CD14-positive monocyte (primary cell): ENCODE measurements around the gene PEAK1. TPM values are rescaled to one million over a fixed set of nuclear protein-coding genes. Genes with fewer than 3 reads are reported as not detected.

Experiments
- DNase-seq, 3 donors: peaks; one replicate each; pipeline ENCODE4 v3.0.0-alpha.2; 2011 to 2022
- H2AFZ ChIP-seq: 2 replicates; pipeline ENCODE4 v1.6.0; 2012; ENCODE audit warnings: mild to moderate bottlenecking, low read depth, low read length, inconsistent platforms; ENCODE audit not compliant: insufficient read depth, poor library complexity, severe bottlenecking
- H3K27ac ChIP-seq, 2 donors: 1 replicate in 1 of 2; 2 replicates in 1 of 2; pipeline ENCODE4 v1.5.1; 2012 to 2013; ENCODE audit warnings: low read length in 2 of 2, control low read depth in 1 of 2, inconsistent platforms in 1 of 2, low read depth in 1 of 2, mild to moderate bottlenecking in 1 of 2
- H3K27me3 ChIP-seq, 2 donors: one replicate each; pipeline versions ENCODE4 v1.6.0 to v1.6.1; 2011 to 2013; ENCODE audit warnings: low read length in 2 of 2; ENCODE audit not compliant: control insufficient read depth in 2 of 2, insufficient read depth in 2 of 2
- H3K36me3 ChIP-seq, 2 donors: replicated peaks in 1 of 2; 1 replicate in 1 of 2; 2 replicates in 1 of 2; pipeline versions ENCODE4 v1.5.1 to v1.6.1; 2012 to 2013; ENCODE audit warnings: low read length in 2 of 2, control low read depth in 1 of 2, inconsistent platforms in 1 of 2, mild to moderate bottlenecking in 1 of 2; ENCODE audit not compliant: insufficient read depth in 2 of 2, control insufficient read depth in 1 of 2
- H3K4me1 ChIP-seq, 2 donors: 1 replicate in 1 of 2; 2 replicates in 1 of 2; pipeline versions ENCODE4 v1.5.1 to v1.6.1; 2012 to 2013; ENCODE audit warnings: low read length in 2 of 2, control low read depth in 1 of 2, inconsistent platforms in 1 of 2, mild to moderate bottlenecking in 1 of 2, moderate library complexity in 1 of 2; ENCODE audit not compliant: insufficient read depth in 2 of 2, control insufficient read depth in 1 of 2
- H3K4me2 ChIP-seq: replicated peaks from 2 replicates; pipeline ENCODE3; 2012; ENCODE audit warnings: low read length, moderate library complexity, mild to moderate bottlenecking; ENCODE audit not compliant: poor library complexity, severe bottlenecking; ENCODE audit errors: extremely low read depth
- H3K4me3 ChIP-seq, 3 experiments: fragments of 200-600 bp in 1 of 3; sonication (generic) in 1 of 3; replicated peaks in 1 of 3; 1 replicate in 2 of 3; 2 replicates in 1 of 3; pipeline ENCODE4 v1.5.1; 2011 to 2013; ENCODE audit warnings: low read length in 3 of 3, mild to moderate bottlenecking in 3 of 3, control low read depth in 2 of 3, low read depth in 2 of 3, inconsistent platforms in 1 of 3, moderate library complexity in 1 of 3
- H3K79me2 ChIP-seq: 2 replicates; pipeline ENCODE4 v1.6.0; 2012; ENCODE audit warnings: mild to moderate bottlenecking, control low read depth, inconsistent platforms, low read length, moderate library complexity; ENCODE audit not compliant: insufficient read depth
- H3K9ac ChIP-seq: 2 replicates; pipeline ENCODE4 v1.6.0; 2017; ENCODE audit warnings: low read length, mild to moderate bottlenecking; ENCODE audit not compliant: insufficient read depth, poor library complexity, severe bottlenecking
- H3K9me3 ChIP-seq, 2 donors: replicated peaks in 1 of 2; 1 replicate in 1 of 2; 2 replicates in 1 of 2; pipeline versions ENCODE4 v1.5.1 to v1.6.1; 2012 to 2013; ENCODE audit warnings: low read length in 2 of 2, control low read depth in 1 of 2; ENCODE audit not compliant: control insufficient read depth in 1 of 2, insufficient read depth in 1 of 2
- H4K20me1 ChIP-seq: 2 replicates; pipeline ENCODE4 v1.6.0; 2012; ENCODE audit warnings: mild to moderate bottlenecking, low read length, control low read depth, moderate library complexity; ENCODE audit not compliant: insufficient read depth
- H3K27ac Mint-ChIP-seq, 7 donors: one replicate each; pipeline ENCODE4 v1.8.0; 2020; ENCODE audit warnings: mild to moderate bottlenecking in 7 of 7, mixed read lengths in 7 of 7, moderate library complexity in 6 of 7, inconsistent platforms in 2 of 7
- H3K27me3 Mint-ChIP-seq, 3 donors: one replicate each; pipeline ENCODE4 v1.8.0; 2021 to 2022; ENCODE audit warnings: low read depth in 3 of 3, mild to moderate bottlenecking in 3 of 3, mixed read lengths in 3 of 3, moderate library complexity in 3 of 3, inconsistent platforms in 1 of 3
- H3K36me3 Mint-ChIP-seq, 2 donors: one replicate each; pipeline ENCODE4 v1.8.0; 2020; ENCODE audit warnings: mixed read lengths in 2 of 2, inconsistent platforms in 1 of 2, mild to moderate bottlenecking in 1 of 2
- H3K4me1 Mint-ChIP-seq: one replicate; pipeline ENCODE4 v1.8.0; 2020; ENCODE audit warnings: mild to moderate bottlenecking, mixed read lengths
- H3K4me3 Mint-ChIP-seq, 2 donors: one replicate each; pipeline ENCODE4 v1.8.0; 2020; ENCODE audit warnings: mild to moderate bottlenecking in 2 of 2, mixed read lengths in 2 of 2, moderate library complexity in 1 of 2
- H3K9me3 Mint-ChIP-seq, 7 donors: one replicate each; pipeline ENCODE4 v1.8.0; 2020 to 2022; ENCODE audit warnings: mixed read lengths in 7 of 7, mild to moderate bottlenecking in 6 of 7, moderate library complexity in 6 of 7, inconsistent platforms in 2 of 7
- WGBS: methylation state at CpG from one replicate; pipeline ENCODE4 v1.1.5; 2013; ENCODE audit warnings: missing lambda C conversion rate; ENCODE audit not compliant: insufficient coverage; 5-methylcytosine and 5-hydroxymethylcytosine counted together
- intact Hi-C, 2 donors: fragments of 100-400 bp; cut with micrococcal nuclease; formaldehyde crosslinking; loops; one replicate each; pipeline versions ENCODE4 v1.15.0 to v1.15.1; 2023
- polyA plus RNA-seq, 3 donors: library from polyadenylated mRNA; depleted of rRNA in 1 of 3; unstranded in 2 of 3; stranded (reverse) in 1 of 3; fragments of 300-500 nt in 2 of 3; fragments of >200 nt in 1 of 3; fragmentation: Illumina TruSeq in 2 of 3; gene quantifications; 1 replicate in 2 of 3; 2 replicates in 1 of 3; pipeline ENCODE4 v1.2.3, GENCODE V29; 2012 to 2021
- TF ChIP-seq, protein P1 (sequence below): fragments of 200-600 bp; IDR thresholded peaks from one replicate; pipeline ENCODE4 v1.8.0; 2022; ENCODE audit warnings: antibody characterized with exemption, mild to moderate bottlenecking

PEAK1 gene
- polyA plus RNA-seq, 3 donors = 0.85 to 8.7 (median 1.1) TPM

DNA sequence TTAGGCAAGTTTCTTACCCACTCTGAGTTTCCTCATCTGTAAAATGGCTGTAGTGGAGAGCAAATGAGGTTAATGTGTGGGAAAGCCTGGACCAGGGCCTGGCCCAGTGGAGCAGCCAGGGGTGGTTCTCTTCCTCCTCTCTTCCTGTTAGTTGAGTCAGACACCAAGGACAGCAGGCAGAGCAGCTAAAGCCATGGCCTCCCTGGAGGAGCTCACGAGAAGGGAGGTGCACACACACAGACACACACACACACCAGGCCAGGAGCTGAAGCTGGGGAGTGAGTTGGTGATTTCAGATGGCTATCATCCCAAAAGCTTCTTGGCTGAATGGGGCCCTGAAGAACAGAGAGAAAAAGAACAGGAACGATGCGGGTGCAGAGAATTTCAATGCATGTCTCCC is 315.7 kb downstream of the PEAK1 start:
- H3K27me3 Mint-ChIP-seq = peaks cover 0 to 2% (median 0%) of the 10 kb centered on the region in 3 donors
- no peaks in the 10 kb centered on the region for H3K4me1 Mint-ChIP-seq
- H3K4me3 Mint-ChIP-seq = no peak overlapping the region
- no peak overlapping the region for H2AFZ ChIP-seq
- peaks cover 0 to 3% (median 0%) of the 10 kb centered on the region in 7 donors for H3K9me3 Mint-ChIP-seq
- no peak overlapping the region for H3K9ac ChIP-seq
- no peak overlapping the region for H3K4me3 ChIP-seq
- no peaks in the 10 kb centered on the region for H3K36me3 ChIP-seq
- no peak overlapping the region for H3K27ac ChIP-seq
- peaks cover 0 to 1% of the 10 kb centered on the region in 2 donors for H3K36me3 Mint-ChIP-seq
- WGBS = 95% methylated on average over 2 of the region's 3 CpGs
- DNase-seq = no peak
- intact Hi-C loops = no loop called here
- H3K4me2 ChIP-seq = no peak overlapping the region
- peak overlapping the region in 1 of 7 donors; percentile 18 for H3K27ac Mint-ChIP-seq
- TF ChIP-seq, protein P1, sequence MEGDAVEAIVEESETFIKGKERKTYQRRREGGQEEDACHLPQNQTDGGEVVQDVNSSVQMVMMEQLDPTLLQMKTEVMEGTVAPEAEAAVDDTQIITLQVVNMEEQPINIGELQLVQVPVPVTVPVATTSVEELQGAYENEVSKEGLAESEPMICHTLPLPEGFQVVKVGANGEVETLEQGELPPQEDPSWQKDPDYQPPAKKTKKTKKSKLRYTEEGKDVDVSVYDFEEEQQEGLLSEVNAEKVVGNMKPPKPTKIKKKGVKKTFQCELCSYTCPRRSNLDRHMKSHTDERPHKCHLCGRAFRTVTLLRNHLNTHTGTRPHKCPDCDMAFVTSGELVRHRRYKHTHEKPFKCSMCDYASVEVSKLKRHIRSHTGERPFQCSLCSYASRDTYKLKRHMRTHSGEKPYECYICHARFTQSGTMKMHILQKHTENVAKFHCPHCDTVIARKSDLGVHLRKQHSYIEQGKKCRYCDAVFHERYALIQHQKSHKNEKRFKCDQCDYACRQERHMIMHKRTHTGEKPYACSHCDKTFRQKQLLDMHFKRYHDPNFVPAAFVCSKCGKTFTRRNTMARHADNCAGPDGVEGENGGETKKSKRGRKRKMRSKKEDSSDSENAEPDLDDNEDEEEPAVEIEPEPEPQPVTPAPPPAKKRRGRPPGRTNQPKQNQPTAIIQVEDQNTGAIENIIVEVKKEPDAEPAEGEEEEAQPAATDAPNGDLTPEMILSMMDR = no peak
- H3K4me1 ChIP-seq = no peaks in the 10 kb centered on the region
- no peaks in the 10 kb centered on the region for H3K9me3 ChIP-seq
- no peaks in the 10 kb centered on the region for H3K79me2 ChIP-seq
- H4K20me1 ChIP-seq = no peaks in the 10 kb centered on the region
- H3K27me3 ChIP-seq = no peaks in the 10 kb centered on the region

DNA sequence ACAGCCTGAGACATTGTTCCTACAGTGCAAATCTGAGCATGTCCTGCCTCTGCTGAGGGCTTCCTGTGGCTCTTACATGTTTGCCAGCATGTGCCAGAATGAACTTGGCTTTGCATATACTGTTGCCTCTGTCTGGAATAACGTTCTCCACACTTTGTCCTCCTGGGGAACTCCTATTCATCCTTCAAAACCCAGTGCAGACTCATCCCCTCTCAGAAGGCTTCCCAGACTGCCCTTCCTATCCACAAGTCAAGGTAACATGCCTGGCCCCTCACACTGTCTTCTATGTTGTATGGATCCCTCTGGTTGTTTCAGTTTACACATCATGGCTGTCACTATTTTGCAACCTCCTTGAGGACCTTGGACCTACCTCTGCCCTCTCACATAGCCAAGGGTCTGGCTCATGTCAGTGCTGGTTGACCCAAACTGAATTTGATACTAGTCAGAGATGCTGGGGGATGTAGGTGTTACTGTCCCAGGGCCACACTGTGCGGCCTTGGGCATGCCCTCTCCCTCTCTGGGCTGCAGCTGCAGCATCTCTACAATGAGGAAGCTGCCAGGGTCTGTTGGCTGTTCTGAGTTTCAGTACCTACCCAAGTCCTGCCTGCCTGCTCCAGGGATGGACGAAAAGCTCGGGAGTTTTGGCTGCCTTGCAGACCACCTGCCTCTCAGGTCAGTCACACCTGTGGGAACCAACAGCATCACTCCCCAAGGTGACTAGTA is 320.0 kb downstream of the PEAK1 start:
- Histone ChIP-seq H3K79me2 (no peaks in the 10 kb centered on the region), H3K4me3 (no peak overlapping the region), H4K20me1 (no peaks in the 10 kb centered on the region), H3K4me2 (no peak overlapping the region), H3K27ac (no peak overlapping the region), H3K27me3 (no peaks in the 10 kb centered on the region), H3K9me3 (no peaks in the 10 kb centered on the region), H3K36me3 (no peaks in the 10 kb centered on the region), H3K4me1 (no peaks in the 10 kb centered on the region), H2AFZ (no peak overlapping the region), H3K9ac (no peak overlapping the region)
- Mint-ChIP-seq H3K9me3 (no peaks in the 10 kb centered on the region), H3K36me3 (no peaks in the 10 kb centered on the region), H3K27ac (no peak overlapping the region), H3K4me3 (no peak overlapping the region), H3K4me1 (peaks cover 3% of the 10 kb centered on the region), H3K27me3 (peaks cover 2 to 3% (median 2%) of the 10 kb centered on the region in 3 donors)
- intact Hi-C loops = no loop called here
- 100% methylated on average over 2 of the region's 4 CpGs for WGBS
- TF ChIP-seq, protein P1 = no peak
- no peak for DNase-seq
